ENCODE results near the gene POLRMT.

DNA sequence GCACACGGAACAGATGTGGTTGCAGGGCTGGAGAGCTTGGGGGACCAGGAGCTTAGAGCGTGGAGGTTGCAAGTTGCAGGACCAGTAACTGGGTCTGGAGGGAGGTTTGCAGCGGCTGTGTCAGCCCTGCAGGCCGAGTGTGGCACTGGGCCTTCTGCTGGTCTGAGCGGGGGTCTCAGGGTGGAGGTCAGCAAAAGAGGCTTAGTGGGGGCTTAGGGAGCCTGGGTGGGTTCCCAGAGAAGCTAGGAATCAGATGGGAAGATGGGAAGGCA is 49.4 kb downstream of the POLRMT start:
- TF ChIP-seq, protein P1, sequence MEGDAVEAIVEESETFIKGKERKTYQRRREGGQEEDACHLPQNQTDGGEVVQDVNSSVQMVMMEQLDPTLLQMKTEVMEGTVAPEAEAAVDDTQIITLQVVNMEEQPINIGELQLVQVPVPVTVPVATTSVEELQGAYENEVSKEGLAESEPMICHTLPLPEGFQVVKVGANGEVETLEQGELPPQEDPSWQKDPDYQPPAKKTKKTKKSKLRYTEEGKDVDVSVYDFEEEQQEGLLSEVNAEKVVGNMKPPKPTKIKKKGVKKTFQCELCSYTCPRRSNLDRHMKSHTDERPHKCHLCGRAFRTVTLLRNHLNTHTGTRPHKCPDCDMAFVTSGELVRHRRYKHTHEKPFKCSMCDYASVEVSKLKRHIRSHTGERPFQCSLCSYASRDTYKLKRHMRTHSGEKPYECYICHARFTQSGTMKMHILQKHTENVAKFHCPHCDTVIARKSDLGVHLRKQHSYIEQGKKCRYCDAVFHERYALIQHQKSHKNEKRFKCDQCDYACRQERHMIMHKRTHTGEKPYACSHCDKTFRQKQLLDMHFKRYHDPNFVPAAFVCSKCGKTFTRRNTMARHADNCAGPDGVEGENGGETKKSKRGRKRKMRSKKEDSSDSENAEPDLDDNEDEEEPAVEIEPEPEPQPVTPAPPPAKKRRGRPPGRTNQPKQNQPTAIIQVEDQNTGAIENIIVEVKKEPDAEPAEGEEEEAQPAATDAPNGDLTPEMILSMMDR (IDR thresholded peaks at IDR 0.05), result no peak
- no peak for TF ChIP-seq ZFX (IDR thresholded peaks at IDR 0.05; ENCODE audit: borderline replicate concordance)
